GM18861 (cell line): ENCODE results near the gene PLD4.

Experiments
- ATAC-seq: cut with Tn5 transposase; IDR thresholded peaks from one replicate; pipeline ENCODE4 v1.9.1; 2021; ENCODE audit not compliant: unreplicated experiment

The PLD4 gene

DNA sequence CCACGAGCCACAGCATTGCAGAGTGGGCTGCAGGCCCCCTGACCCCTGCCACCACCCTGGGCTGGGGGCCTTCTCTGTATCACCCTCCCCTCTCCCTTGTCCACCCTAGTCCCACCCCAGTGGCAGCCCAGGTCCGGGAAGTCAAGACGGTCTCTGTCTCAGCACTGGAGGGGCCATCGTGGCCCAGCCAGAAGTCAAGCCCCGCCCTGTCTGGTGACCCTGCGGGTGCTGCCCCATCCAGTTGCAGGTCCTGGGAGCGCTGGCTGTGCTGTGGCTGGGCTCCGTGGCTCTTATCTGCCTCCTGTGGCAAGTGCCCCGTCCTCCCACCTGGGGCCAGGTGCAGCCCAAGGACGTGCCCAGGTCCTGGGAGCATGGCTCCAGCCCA lies 2.7 kb downstream of the PLD4 start:
- no peak for ATAC-seq

DNA sequence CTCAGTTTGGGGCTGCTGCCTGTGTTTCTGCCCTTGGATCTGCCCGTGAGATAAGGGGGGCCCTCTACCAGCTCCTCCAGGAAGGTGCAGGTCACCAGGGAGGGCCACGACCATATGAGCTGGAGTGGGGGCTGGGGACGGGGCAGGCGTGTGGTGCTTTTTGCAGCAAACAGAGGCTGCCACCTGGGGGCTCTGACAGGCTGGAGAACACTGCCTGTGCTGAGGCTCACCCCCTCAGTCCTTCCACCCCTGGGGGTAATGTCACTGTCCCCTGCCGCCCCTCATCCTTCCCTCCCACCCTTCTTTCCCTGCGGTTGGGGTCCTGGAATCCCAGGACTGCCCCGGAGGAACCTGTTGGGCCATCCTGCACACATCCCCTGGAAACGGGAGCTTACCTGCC lies 3.2 kb downstream of the PLD4 start:
- no peak for ATAC-seq

GRCh38 chr14:104928391-104929133 lies 3.9 kb downstream of the PLD4 start:
- no peak for ATAC-seq

- no peak for ATAC-seq
Measured at GRCh38 chr14:104929268-104930230, 4.9 kb downstream of the PLD4 start.

GRCh38 chr14:104930526-104931303 lies 6.0 kb downstream of the PLD4 start:
- no peak for ATAC-seq

DNA sequence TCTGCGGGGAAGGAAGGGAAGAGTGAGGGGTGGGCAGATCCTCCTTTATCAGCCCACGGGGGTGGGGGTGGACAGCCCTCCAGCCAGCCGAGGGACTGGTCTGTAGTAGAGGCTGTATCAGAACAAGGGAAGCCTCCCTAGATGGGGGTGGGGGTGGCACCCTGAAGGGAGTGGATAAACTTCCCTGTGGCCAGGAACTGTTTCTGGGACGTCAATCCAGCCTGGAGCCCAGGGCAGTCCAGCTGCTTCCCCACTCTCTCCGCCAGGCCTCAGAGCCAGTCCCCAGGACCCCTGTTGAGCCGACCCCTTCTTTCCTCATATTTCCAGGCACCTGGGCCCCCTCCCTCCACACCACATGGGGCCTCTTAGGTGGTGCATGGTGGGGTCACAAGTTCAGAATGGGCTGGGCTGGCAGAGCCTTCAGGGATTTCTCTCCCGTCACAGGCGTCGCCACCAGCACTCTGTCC lies 6.7 kb downstream of the PLD4 start:
- ATAC-seq: no peak

DNA sequence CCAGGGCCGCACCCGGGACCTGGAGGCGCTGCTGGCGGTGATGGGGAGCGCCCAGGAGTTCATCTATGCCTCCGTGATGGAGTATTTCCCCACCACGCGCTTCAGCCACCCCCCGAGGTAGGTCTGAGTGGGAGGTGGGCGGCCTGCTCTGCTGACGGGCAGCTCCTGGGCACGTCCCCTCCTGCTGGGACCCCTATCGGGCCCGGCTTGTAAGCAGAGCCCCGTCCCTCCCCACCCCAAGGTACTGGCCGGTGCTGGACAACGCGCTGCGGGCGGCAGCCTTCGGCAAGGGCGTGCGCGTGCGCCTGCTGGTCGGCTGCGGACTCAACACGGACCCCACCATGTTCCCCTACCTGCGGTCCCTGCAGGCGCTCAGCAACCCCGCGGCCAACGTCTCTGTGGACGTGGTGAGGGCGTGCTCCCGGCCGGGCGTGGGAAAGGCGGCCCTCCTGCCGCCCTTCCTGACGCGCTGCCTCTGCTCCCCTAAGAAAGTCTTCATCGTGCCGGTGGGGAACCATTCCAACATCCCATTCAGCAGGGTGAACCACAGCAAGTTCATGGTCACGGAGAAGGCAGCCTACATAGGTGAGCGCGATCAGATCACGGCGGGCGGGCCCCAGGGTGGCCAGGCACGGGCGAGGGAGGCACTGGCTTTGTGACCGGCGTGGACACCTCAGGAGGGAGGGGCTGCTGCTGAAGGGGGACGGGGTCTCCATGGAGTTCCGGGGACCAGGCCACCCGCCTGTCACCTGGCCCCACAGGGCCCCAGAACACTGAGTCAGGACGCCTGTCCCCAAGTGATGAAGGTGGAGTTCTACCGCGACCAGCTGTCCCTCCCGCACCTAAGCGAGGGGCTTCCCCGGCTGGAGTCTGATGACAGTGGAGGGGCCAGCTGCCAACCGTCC lies 7.3 kb downstream of the PLD4 start:
- ATAC-seq: no peak

GRCh38 chr14:104932676-104933631 lies 8.3 kb downstream of the PLD4 start:
- no peak for ATAC-seq

DNA sequence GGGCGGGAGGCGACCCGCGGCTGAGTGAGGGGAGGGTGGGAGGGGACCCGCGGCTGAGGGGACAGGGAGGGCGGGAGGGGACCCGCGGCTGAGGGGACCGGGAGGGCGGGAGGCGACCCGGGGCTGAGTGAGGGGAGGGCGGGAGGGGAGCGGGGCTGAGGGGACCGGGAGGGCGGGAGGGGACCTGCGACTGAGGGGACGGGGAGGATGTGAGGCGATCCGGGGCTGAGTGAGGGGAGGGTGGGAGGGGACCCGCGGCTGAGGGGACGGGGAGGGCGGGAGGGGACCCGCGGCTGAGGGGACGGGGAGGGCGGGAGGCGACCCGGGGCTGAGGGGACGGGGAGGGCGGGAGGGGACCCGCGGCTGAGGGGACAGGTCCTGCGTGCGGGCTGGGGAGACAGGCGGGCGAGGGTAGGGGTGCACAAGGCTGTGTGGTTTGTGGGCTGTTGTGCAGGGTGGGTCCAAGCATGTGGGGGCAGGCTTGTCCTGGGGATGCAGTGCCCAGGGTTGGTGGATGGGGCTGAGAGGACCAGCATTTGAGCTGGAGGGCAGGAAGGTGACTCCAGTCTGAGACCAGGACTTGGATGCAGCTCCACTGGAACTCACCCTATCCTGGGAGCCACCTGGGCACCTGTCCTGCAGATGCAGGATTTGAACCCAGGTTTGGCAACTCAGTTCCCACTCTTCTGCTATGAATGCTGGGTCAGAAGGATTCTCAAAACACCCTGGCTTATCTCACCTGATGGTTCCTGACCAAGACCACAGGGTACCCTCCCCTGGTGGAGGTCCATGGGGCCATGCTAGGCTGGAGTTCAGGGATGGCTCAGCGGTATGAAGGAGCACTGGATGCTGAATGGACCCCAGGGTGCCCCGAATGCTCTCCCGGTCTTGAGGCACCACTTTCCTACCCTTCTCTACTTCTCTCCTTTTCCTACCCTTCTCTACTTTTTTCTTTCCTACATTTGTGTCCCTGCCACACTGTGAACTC lies 9.4 kb downstream of the PLD4 start:
- no peak for ATAC-seq

GRCh38 chr14:104935026-104935650 lies 10.5 kb downstream of the PLD4 start:
- no peak for ATAC-seq

- ATAC-seq: no peak
Measured at GRCh38 chr14:104935955-104936354, 11.3 kb downstream of the PLD4 start.

GRCh38 chr14:104936361-104937155 lies 11.9 kb downstream of the PLD4 start:
- no peak for ATAC-seq

DNA sequence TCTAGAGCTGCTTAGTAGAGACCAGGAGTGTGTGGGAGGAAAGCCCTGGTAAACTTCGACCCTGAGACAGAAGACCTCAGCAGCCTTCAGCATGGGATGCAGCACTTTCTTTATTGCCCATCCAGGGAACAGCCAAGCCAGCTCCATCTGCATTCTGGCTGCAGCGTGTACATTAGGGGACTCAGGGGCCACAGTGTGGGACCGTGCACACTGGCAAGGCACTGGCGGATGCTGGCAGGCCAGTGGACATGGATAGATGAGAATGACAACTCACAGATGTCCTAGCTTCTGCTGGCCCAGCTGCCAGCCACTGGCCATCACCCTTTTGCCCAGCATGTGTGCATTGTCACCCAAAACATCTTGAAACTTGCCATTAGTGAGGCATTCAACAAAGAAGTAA lies 12.5 kb downstream of the PLD4 start:
- ATAC-seq: no peak

GRCh38 chr14:104937694-104938365 lies 13.2 kb downstream of the PLD4 start:
- no peak for ATAC-seq

DNA sequence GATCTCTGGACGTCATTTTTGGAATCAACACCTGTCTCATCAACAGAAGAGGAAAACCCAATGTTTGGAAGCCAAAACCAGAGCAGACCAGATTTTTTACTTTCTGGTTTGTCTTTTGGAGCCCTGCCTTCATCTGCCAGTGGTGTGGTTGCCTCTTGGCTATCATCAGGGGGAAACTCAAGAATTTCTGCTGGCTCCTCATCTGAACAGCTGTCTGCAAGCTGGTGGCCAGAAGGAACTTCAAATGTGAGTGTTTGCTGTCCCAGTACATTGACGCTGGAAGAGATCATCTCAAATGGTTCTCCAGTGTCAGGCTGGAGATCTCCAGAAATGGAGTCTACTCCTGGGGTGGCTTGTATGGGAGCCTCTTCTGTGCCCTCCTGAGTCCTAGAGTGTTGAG lies 13.8 kb downstream of the PLD4 start:
- no peak for ATAC-seq

DNA sequence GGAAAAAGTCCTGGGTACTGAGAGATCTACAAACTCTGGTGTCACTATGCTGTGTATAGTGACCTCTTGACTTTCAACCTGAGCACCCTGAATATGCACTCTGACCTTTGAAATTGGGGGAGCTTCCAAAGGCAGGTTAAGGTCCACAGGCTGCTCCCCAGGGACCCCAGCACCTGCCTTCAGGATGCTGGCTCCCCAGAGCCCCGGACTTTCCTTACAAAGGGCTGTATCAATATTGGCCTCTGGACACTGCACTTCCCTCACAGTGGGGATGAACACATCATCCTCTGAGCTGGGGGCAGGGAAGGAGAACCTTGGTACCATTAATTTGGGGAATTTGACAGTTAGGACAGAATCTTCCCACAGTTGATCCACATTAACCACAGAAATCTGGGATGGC lies 14.3 kb downstream of the PLD4 start:
- no peak for ATAC-seq
